Inflammatory macrophage (primary cell): Measurements from ENCODE around the gene HYAL4.
"Not testable (repeated sequence)": the region's sequence is repeated elsewhere in the genome, so short reads cannot be mapped to it uniquely, and the experiment has no call there.

Source experiments
- DNase-seq, 2 donors: peaks; one replicate each; pipeline ENCODE4 v3.0.0-alpha.2; 2020 to 2022

Gene HYAL4

DNA sequence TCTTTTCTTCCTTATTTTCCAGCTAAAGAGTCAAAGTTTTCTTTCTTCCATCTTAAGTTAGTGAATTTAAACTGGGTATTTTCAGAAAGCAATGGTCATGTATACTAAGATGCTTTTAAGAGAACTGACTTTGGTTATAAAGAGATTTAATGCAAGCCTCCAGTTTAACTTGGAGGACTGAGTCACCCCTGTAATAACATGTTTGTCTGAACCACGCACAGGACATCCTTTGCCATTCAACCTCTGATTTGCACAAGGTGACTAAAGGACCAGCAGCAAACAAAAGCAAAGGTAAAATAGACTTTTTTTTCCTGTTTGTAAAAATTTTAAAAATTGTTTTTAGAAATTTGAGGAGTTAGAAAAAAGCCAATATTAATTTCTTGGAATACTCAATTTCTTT, 2.9 kb downstream of the HYAL4 start:
- DNase-seq: no peak

DNA sequence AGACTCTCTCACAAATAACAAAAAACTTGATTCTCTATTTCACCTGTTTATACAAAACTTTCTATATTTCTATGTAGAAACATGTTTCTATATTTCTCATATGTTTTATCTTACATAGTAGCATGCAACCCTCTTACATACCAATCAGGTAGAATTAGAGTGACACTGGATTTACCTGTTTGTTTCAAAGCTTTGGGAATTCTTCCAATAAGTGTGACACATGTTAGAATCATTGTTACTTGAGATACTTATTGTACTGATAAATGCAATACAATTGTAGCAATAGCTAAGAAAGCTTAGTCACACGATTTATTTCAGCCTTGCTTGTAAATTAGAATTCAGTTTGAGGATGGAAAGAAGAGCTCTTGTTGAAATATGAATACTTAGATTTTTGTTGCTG, 4.9 kb downstream of the HYAL4 start:
- no peak for DNase-seq

DNA sequence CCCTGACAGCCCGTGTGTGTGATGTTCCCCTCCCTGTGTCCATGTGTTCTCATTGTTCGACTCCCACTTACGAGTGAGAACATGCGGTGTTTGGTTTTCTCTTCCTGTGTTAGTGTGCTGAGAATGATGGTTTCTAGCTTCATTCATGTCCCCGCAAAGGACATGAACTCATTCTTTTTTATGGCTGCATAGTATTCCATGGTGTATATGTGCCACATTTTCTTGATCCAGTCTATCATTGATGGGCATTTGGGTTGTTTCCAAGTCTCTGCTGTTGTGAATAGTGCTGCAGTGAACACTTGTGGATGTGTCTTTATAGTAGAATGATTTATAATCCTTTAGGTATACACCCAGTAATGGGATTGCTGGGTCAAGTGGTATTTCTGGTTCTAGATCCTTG, 6.4 kb downstream of the HYAL4 start:
- DNase-seq: not testable (repeated sequence)

DNA sequence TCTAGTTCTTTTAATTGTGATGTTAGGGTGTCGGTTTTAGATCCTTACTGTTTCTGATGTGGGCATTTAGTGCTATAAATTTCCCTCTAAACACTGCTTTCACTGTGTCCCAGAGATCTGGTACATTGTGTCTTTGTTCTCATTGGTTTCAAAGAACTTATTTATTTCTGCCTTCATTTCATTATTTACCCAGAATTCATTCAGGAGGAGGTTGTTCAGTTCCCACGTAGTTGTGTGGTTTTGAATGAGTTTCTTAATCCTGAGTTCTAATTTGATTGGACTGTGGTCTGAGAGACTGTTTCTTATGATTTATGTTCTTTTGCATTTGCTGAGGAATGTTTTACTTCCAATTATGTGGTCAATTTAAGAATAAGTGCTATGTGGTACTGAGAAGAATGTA, 9.3 kb downstream of the HYAL4 start:
- not testable (repeated sequence) for DNase-seq

DNA sequence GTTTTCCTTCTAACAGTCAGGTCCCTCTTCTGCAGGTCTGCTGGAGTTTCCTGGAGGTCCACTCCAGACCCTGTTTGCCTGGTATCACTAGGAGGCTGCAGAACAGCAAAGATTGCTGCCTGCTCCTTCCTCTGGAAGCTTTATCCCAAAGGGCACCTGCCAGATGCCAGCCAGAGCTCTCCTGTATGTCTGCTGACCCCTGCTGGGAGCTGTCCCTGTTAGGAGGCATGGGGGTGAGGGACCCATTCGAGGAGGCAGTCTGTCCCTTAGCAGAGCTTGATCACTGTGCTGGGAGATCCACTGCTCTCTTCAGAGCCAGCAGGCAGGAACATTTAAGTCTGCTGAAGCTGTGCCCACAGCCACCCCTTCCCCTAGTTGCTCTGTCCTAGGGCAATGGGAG, 11.5 kb downstream of the HYAL4 start:
- DNase-seq: not testable (repeated sequence)

DNA sequence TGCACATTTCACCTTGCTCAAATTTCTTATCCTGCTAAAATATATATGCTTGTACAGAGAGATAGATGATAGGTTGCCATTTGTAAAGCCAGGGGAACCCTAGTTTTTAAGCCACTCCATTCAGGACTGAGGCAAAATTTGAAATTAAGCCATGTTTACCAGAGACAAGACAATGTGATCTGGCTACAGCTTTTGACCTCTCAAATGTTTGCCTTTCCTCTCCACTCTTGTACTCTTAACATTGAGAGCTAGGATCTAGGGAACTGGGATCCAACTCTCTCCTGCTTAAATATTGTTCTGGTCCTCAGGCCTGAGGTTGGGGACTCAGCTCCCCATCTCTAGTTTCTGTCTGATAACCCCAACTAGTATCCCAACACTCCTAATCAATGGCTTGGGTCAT, 15.9 kb downstream of the HYAL4 start:
- no peak for DNase-seq

DNA sequence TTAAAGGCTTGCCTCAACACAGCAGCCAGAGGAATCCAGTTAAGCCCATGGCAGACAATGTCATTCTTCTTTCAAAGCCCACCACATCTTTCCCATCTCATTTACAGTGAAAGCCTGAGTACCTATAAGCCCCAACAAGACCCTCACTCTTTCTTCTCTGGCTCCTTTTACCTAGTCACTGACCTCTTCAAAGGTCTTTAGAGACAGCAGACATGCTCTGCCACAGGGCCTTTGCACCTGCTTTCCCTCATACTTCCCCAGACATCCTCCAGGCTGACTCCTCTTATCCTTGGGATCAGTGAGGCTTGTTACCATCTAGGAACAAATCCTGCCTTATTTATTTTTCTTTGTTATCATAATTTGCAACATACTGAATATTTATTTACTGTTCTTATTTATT, 17.8 kb downstream of the HYAL4 start:
- no peak for DNase-seq

DNA sequence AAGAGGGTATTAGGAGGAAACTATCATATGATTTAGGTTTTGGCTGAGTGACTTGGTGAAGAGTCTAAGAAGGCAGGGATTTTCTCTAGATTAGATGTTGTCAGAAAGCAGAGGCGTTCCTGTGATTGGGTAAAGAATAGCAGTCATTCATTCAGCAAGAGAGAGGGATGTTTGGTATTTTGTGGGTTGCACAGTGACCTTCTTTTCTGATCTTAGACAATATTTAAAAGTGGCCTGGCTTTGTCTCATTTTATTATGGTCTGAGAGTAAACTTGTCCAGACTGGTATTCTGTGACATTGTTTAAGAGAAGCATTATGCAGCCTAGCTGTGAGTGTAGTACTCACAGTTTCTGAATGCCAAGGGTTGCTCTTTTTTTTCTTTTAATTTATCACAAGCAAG, 18.5 kb downstream of the HYAL4 start:
- no peak for DNase-seq

DNA sequence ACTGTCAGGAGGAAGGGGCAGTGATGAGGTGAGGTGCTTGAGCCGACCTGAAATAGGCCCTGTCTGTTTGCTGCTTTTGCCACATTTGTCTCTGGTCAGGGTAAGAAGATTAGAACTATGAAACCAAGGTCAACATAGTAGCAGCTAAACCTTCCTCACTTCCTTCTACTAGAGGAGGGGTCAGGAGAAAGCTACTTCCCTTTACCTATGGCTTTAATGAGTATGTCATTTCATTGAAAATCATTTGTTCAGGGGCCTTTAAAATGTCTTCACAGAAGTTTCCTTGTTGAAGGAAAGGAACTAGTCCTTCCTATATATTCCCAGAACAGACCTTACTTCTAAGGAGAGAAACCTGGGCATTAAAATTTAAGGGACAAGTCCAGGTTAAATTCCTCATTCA, 19.0 kb downstream of the HYAL4 start:
- no peak for DNase-seq

DNA sequence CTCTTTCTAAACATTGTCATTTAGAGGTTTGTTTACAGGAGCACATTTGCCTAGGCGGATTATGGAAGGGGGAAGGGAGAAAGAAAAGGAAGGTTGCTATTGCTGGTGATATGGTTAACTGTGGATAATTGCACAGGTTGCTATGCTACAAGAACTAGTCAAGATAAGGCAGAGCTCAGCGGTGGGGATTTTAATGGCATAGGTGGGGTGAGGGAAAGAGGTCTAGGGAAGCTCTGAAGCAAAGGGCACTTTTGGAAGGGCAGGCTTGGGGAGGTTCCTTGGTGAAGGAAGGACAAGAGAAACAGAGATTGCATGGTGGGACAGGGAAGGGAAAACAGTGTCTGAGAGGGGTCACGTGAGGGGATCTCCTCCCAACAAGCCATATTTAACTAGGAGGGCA, 19.5 kb downstream of the HYAL4 start:
- DNase-seq: no peak

DNA sequence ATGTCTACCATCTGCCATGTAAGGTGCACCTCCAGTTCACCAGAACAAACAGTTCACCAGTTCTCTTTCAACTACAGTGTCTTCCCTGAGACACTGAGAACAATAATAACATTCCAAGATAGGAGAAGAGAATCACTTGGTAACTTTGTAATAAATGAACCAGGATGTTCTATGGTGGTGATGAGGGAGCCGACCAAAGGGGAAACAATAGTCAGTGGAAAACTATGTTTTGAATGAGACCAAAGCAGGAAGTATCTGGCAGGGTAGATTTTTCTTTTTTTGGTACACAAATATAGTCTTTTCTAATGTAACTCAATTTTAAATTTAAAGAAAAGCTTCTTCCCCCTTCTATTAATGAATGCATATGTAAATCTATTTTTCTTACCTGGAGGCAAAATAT, 20.0 kb downstream of the HYAL4 start:
- no peak for DNase-seq

DNA sequence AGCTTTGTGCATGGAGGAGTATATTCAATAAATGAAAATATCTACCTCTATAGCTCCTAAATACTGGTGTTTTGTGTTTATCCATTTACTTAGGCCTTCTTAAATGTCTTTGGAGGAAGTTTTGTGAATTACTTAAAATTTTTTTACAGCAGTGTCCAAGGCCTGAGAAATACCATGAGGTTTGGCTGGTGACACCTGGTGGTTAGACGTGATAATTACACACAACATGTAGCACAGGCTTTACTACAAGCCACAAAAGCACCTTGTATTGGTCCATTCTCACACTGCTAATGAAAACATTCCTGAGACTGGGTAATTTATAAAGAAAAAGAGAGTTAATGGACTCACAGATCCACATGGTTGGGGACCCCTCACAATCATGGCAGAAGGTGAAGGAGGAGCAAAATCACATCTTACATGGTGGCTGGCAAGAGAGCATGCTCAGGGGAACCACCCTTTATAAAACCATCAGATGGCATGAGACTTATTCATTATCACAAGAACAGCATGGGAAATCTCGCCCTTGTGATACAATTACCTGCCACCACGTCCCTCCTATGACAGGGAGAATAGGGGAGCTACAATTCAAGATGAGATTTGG, 20.6 kb downstream of the HYAL4 start:
- peak; percentile 71 to 78 for DNase-seq

DNA sequence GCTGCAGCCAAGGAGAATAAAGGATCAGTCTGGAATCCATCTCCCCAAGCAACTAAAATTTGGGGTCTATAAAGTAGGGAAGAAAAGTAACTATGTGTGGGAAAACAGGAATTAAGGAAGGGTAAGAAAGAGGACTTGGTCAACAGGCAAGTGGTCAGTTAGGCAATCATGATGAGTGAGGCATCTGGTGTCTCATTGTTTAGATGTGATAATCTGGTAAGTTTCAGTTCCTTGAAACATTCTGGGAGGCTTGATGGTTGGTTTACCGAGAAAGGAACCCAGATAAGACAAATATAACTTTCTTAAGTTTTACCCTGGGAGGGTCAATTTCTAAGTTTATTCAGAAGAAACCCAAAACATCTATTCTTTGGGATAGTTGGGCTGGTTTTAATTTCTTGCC, 22.3 kb downstream of the HYAL4 start:
- DNase-seq: peak; percentile 85 to 89

DNA sequence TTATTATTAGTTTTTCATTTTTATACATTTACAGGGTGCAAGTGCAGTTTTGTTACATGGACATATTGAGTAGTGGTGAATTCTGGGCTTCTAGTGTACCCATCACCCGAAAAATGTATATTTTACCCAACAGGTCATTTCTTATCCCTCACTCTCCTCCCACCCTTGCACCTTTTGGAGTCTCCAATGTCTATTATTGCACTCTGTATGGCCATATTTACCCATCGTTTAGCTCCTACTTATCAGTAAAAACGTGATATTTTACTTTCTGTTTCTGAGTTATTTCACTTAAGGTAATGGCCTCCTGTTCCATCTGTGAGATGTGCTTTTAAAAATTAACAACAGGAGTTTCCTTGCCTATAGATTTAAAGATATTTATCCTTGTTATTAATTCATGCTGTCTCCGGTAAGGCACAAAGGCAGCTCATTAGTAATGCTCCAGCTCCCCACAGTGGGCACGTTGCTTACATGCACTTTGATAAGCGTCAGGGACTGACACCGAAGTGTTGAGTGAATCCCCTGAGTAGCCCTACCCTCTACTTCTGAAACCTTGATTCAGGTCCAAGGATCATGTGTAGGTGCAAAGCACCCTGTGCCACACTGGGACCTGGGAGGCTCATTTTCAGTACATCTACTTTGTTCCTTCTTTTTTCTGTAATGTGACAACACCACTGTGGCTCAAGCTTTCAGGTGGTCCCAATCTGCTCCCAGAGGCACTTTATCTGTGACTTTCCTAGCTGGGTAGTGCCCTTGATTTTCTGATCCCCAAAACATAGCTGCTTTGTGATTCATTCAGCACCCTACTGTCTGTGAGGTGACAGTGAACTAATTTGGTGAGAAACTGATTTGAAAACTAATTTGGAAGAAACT, 27.3 kb downstream of the HYAL4 start:
- peak; percentile 51 to 68 for DNase-seq

DNA sequence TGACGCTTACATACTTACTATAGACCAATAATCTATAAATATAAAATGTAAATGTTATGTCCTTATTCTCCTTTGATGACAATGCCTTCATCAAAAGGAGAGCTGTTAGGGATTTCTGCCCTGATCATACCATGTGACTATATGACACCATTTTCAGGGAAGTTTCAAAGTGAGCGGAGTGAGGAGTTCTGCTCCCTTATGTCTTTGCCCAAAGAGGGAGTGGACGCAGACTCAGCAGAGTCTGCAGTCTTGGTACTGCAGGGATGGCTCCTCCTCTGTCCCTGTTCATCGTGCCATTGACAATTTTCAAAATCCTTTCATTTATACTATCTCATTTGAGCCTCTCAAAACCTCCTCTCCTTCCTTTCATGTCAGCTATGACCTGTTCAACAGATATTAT, 27.9 kb downstream of the HYAL4 start:
- DNase-seq: no peak

DNA sequence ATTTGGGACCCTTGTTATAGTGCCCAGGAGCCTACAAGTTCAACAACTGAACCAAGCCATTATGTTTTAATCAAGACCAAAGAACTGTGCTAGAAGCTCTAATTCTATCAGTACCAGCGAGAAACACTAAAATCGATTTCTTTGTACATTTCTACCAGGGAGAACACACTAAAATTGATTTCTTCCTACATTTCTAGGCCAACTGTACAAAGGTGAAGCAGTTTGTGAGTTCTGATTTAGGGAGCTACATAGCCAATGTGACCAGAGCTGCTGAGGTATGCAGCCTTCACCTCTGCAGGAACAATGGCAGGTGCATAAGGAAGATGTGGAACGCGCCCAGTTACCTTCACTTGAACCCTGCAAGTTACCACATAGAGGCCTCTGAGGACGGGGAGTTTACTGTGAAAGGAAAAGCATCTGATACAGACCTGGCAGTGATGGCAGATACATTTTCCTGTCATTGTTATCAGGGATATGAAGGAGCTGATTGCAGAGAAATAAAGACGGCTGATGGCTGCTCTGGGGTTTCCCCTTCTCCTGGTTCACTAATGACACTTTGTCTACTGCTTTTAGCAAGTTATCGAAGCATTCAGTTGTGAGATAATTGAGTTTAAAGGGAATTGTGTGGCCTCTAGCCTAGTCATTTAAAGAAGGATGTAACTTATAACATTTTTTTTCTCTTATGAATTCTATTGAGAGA, 31.7 kb downstream of the HYAL4 start:
- no peak for DNase-seq

DNA sequence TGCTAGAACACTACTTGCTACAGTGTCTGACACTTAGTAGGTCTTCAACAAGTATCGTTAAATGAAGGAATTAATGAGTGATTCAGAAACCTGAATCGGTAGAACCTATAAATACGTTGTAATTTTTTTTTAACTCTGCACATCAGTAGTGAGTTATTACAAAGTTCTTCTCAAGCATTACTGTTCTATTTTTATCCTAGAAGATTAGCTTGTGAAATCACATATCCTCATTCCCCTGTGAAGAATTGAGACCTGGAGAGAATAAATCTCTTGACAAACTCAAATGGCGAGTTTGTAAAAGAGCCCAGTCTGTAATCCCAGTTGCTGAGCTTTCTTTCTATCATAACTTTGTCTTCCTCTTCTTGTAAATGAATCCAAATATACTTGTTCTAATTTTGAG, 34.7 kb downstream of the HYAL4 start:
- DNase-seq: no peak

DNA sequence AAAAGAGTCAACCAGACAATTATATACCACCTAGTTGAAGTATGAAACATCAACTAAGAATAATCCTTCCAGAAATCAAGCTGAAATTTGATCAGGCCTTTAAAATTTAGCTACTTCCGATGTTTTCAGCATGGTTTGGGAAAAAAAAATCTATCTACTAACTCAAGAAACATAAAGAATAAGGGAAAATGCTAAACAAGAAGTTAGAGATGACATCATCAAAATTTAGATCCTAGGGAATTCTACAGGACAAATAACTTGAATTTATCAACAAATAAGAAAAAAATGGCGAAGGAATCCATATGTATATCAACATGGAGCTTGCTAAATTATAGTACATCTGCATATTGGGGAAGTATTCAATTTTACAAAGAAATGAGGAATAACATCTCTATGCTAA, 36.3 kb downstream of the HYAL4 start:
- DNase-seq: no peak

DNA sequence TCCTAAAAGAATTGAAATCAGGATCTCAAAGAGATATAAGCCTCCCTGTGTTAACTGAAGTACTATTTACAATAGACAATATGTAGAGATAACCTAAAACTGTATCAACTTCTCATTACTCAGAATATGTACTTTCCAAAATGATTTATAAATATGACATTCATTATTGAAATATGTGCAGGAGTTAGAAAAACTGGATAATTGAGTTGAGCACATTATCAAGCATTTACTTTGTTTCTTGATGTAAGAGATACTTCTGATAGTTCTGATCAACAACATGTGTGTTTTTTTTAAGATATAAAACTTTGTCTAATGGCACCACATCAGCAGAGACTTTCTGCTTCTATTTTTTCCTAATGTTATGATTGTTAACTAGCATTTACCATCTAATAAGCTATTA, 38.2 kb downstream of the HYAL4 start:
- no peak for DNase-seq

DNA sequence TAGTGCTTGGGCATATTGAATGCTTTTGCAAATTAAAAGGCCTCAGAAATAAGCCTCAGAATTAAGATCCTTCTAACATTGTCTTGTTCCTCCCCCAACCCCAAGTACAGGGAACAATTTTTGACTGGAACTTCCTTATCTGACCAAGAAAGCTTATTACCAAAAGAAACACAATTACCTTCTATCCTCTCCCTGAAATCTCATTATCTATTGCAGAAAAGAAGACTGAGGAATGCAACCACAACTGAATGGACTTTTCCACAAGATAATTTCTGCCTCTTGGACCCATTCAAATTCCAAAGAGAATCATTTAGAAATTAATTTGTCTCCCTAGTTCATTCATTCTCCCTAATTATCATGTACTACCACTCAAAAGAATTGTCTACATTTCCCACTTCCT, 43.2 kb downstream of the HYAL4 start:
- DNase-seq: no peak

DNA sequence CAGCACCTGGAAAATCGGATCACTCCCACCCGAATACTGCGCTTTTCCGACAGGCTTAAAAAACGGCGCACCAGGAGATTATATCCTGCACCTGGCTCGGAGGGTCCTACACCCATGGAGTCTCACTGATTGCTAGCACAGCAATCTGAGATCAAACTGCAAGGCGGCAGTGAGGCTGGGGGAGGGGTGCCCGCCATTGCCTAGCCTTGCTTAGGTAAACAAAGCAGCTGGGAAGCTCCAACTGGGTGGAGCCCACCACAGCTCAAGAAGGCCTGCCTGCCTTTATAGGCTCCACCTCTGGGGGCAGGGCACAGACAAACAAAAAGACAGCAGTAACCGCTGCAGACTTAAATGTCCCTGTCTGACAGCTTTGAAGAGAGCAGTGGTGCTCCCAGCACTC, 49.8 kb downstream of the HYAL4 start:
- not testable (repeated sequence) for DNase-seq

DNA sequence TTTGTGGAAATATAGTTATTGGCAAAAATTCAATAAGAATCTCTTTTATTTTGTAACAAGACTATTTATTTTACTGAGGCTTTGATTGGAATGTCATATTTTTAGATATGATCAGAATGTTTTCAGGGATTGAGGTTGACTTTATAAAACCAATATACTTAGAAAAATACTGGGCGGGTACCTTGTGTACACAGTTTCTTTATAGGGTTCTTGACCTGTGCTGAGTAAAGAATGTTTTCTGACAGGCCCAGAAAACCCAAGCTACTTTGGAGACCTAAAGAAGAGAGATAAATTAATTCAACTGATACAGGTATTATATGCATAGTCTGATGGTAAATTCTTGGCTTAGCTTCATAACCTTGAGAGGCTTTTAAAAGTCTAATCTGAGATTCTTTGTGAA, 56.1 kb downstream of the HYAL4 start:
- no peak for DNase-seq

DNA sequence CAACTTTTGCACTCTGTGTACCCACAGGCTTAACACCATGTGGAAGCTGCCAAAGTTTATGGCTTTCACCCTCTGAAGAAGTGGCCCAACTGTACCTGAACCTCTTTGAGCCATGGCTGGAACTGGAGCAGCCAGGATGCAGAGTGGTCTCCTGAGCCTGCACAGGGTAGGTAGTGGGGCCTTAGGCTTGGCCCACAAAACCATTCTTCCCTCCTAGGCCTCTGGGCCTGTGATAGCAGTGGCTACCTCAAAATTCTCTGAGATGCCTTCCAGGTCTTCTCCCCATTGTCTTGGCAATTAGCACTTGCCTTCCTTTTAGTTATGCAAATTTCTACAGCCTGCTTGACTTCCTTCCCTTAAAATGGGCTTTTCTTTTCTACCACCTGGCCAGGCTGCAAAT, 60.7 kb downstream of the HYAL4 start:
- DNase-seq: no peak

DNA sequence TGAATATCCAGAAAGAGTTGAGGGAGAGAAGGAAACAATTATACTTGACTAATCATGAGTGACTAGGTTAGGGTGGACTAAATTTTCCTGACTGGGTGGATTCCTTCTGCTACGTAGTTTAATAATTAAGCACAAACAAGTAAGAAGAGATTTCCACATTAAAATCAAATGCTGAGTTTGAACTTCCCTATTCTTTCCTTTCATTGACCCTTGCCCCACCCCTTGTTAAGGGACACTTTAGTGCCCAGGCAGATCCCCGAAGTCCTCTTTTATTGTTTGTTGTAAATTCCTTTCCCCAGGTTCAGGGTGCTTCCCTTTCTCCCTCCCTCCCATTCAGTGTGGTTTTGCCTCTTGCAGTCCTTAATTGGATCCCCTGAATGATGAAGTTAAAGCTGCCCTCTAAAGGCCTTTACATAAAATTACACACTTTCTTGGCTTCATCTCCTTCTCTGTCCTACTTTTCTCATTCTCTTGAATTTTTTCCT, 71.3 kb downstream of the HYAL4 start:
- peak; percentile 4 to 28 for DNase-seq
